Tibial nerve (tissue), 4 donors: ENCODE results near the gene IGSF6.

Experiments used
- CTCF ChIP-seq, 5 experiments: fragments of 200-600 bp in 3 of 5; fragments of 450-650 bp in 2 of 5; sonication (generic) in 3 of 5; IDR thresholded peaks; one replicate each; pipeline ENCODE4 v1.5.1; 2016 to 2019; ENCODE audit warnings: antibody characterized with exemption in 5 of 5, mild to moderate bottlenecking in 3 of 5, moderate library complexity in 2 of 5
- EP300 ChIP-seq, 2 donors: sonication (generic); formaldehyde crosslinking; IDR thresholded peaks; one replicate each; pipeline ENCODE4 v1.6.1; 2017; ENCODE audit warnings: antibody characterized with exemption in 2 of 2, mild to moderate bottlenecking in 1 of 2
- POLR2A ChIP-seq, 2 donors: fragments of 450-650 bp; IDR thresholded peaks; one replicate each; pipeline ENCODE4 v1.6.1; 2017; ENCODE audit warnings: antibody characterized with exemption in 2 of 2, mild to moderate bottlenecking in 2 of 2, moderate library complexity in 2 of 2

GRCh38 chr16:21598701-21599121 is 53.7 kb downstream of the IGSF6 start:
- no peak for TF ChIP-seq CTCF (IDR thresholded peaks at IDR 0.05)
- no peak for TF ChIP-seq POLR2A (IDR thresholded peaks at IDR 0.05)
- no peak for TF ChIP-seq EP300 (IDR thresholded peaks at IDR 0.05)
